Tibial nerve (tissue), 4 donors: Measurements from ENCODE around the gene NFATC2. TPM values are rescaled to one million over a fixed set of nuclear protein-coding genes. Genes with fewer than 3 reads are reported as not detected.
A peak's percentile ranks its signal among the peaks of the same experiment; 100 is the strongest.

ENCODE experiments used
- DNase-seq, 2 donors: peaks; one replicate each; pipeline ENCODE4 v3.0.0-alpha.2; 2019; ENCODE audit warnings: low spot score in 2 of 2
- H3K27ac ChIP-seq, 4 donors: fragments of 200-600 bp; sonication (generic) in 3 of 4; one replicate each; pipeline ENCODE4 v1.5.1; 2017 to 2019; ENCODE audit warnings: mild to moderate bottlenecking in 1 of 4
- H3K27me3 ChIP-seq, 2 donors: fragments of 200-600 bp; sonication (generic) in 1 of 2; one replicate each; pipeline versions ENCODE4 v1.5.1 to v1.6.0; 2017 to 2019
- H3K36me3 ChIP-seq, 3 donors: fragments of 200-600 bp; sonication (generic); one replicate each; pipeline ENCODE4 v1.5.1; 2018 to 2019
- H3K4me1 ChIP-seq, 4 donors: fragments of 200-600 bp; sonication (generic) in 3 of 4; one replicate each; pipeline ENCODE4 v1.5.1; 2017 to 2019
- H3K4me3 ChIP-seq, 4 donors: fragments of 200-600 bp; sonication (generic) in 3 of 4; one replicate each; pipeline ENCODE4 v1.5.1; 2017 to 2019; ENCODE audit warnings: mild to moderate bottlenecking in 1 of 4, moderate library complexity in 1 of 4
- H3K9me3 ChIP-seq, 4 donors: fragments of 200-600 bp; sonication (generic) in 3 of 4; one replicate each; pipeline ENCODE4 v1.5.1; 2017 to 2019
- CTCF ChIP-seq, 5 experiments: fragments of 200-600 bp in 3 of 5; fragments of 450-650 bp in 2 of 5; sonication (generic) in 3 of 5; IDR thresholded peaks; one replicate each; pipeline ENCODE4 v1.5.1; 2016 to 2019; ENCODE audit warnings: antibody characterized with exemption in 5 of 5, mild to moderate bottlenecking in 3 of 5, moderate library complexity in 2 of 5
- EP300 ChIP-seq, 2 donors: sonication (generic); formaldehyde crosslinking; IDR thresholded peaks; one replicate each; pipeline ENCODE4 v1.6.1; 2017; ENCODE audit warnings: antibody characterized with exemption in 2 of 2, mild to moderate bottlenecking in 1 of 2
- POLR2A ChIP-seq, 2 donors: fragments of 450-650 bp; IDR thresholded peaks; one replicate each; pipeline ENCODE4 v1.6.1; 2017; ENCODE audit warnings: antibody characterized with exemption in 2 of 2, mild to moderate bottlenecking in 2 of 2, moderate library complexity in 2 of 2
- WGBS, 2 donors: methylation state at CpG; one replicate each; pipeline ENCODE4 v1.1.5; 2018; 5-methylcytosine and 5-hydroxymethylcytosine counted together
- total RNA-seq, 4 donors: library from RNA; depleted of rRNA; stranded (reverse); fragments of >200 nt; gene quantifications; one replicate each; pipeline ENCODE4 v1.1.0, GENCODE V29; 2016

The NFATC2 gene
- total RNA-seq, 4 donors from 2014 or later: 6.0 to 11.5 (median 7.7) TPM

GRCh38 chr20:51525241-51526105 lies 17.0 kb downstream of the NFATC2 start:
- no peak for DNase-seq
- Histone ChIP-seq H3K9me3 (no peaks in the 10 kb centered on the region), H3K4me1 (peaks cover 0 to 42% (median 5%) of the 10 kb centered on the region in 4 donors), H3K27ac (peak overlapping the region in 3 of 4 donors; percentile 8 to 50 (median 27)), H3K4me3 (peak overlapping the region in 1 of 4 donors; percentile 36), H3K27me3 (no peaks in the 10 kb centered on the region), H3K36me3 (peaks cover 0 to 12% (median 0%) of the 10 kb centered on the region in 3 donors)
- WGBS, 2 donors: 67 to 74% methylated on average over 20 of the region's 20 CpGs
- no peak for TF ChIP-seq CTCF (IDR thresholded peaks at IDR 0.05)
- TF ChIP-seq EP300 (IDR thresholded peaks at IDR 0.05): no peak
- TF ChIP-seq POLR2A (IDR thresholded peaks at IDR 0.05): no peak

DNA sequence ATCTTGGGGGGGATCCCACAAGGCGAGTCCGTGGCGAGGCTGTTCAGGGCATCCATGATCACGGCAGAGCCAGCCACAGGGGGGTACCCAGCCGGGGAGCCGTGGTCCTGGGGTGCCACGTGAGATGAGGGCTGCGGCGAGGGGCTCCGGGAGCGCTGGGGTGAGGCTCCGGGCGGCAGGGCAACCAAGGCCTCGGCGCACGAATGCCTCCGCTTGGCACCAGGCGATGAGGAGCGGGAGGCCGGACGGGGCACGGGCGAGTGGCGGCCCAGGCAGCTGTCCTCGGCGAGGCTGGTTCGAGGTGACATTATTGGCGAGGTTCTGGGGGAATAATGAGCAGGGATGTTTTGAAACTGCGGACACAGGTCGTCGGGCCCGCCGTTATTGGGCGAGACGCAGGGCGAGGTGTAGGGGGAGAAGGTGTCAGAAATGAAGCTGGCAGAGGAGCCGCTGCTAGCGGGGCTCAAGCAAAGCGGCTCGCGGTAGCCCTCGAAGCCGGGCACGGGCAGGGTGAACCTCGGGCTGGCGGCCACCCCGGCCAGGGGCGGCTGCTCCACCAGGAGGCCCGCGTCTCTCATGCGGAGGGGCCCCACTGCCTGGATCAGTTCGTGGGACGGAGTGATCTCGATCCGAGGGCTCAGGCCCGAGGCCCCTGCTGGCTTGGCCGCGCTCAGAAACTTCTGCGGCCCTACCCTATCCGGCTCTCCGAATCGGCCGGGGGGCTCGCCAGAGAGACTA lies 19.1 kb downstream of the NFATC2 start:
- 95 to 97% methylated on average over 62 to 64 of the region's 64 CpGs for WGBS, 2 donors

GRCh38 chr20:51522207-51522606 lies 20.3 kb downstream of the NFATC2 start:
- no peaks in the 10 kb centered on the region for H3K9me3 ChIP-seq
- H3K4me3 ChIP-seq: no peak overlapping the region
- no peak for DNase-seq
- peaks cover 0 to 12% (median 0%) of the 10 kb centered on the region in 3 donors for H3K36me3 ChIP-seq
- H3K4me1 ChIP-seq: peaks cover 0 to 22% (median 0%) of the 10 kb centered on the region in 4 donors
- no peaks in the 10 kb centered on the region for H3K27me3 ChIP-seq
- H3K27ac ChIP-seq: no peak overlapping the region
- TF ChIP-seq POLR2A (IDR thresholded peaks at IDR 0.05) (no peak), EP300 (IDR thresholded peaks at IDR 0.05) (no peak), CTCF (IDR thresholded peaks at IDR 0.05) (no peak)
- WGBS, 2 donors: 90 to 92% methylated on average over 9 of the region's 9 CpGs

More for the DNA sequence above, 19.1 kb downstream of the NFATC2 start:
- no peak overlapping the region for H3K4me3 ChIP-seq
- no peaks in the 10 kb centered on the region for H3K27me3 ChIP-seq
- H3K36me3 ChIP-seq: peaks cover 0 to 12% (median 0%) of the 10 kb centered on the region in 3 donors
- no peak for DNase-seq
- H3K9me3 ChIP-seq: no peaks in the 10 kb centered on the region
- H3K4me1 ChIP-seq: peaks cover 0 to 24% (median 0%) of the 10 kb centered on the region in 4 donors
- TF ChIP-seq CTCF (IDR thresholded peaks at IDR 0.05): no peak
- no peak for TF ChIP-seq POLR2A (IDR thresholded peaks at IDR 0.05)
- no peak for TF ChIP-seq EP300 (IDR thresholded peaks at IDR 0.05)
- H3K27ac ChIP-seq: no peak overlapping the region

DNA sequence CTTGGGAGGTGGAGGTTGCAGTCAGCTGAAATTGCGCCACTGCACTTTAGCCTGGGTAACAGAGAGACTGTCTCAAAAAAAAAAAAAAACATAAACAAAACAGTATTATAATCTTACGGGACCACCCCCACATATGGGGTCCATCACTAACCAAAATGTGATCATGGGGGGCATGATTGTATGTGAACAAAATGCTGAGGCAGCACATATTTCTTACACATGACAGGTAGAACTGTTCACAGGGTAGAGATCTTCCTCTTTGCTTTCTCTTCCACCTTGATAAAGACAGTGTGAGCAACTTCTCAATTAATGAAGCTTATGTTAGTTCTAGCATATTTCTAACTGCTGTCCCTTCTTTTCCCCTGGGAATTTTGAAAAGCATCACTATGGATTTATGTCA lies 24.7 kb downstream of the NFATC2 start:
- no peak for DNase-seq
- Histone ChIP-seq H3K4me1 (no peaks in the 10 kb centered on the region), H3K27me3 (no peaks in the 10 kb centered on the region), H3K4me3 (no peak overlapping the region), H3K36me3 (peaks cover 0 to 38% (median 0%) of the 10 kb centered on the region in 3 donors), H3K9me3 (no peaks in the 10 kb centered on the region), H3K27ac (no peak overlapping the region)
- WGBS, 2 donors: 92 to 96% methylated on average over 2 of the region's 2 CpGs
- TF ChIP-seq POLR2A (IDR thresholded peaks at IDR 0.05): no peak
- no peak for TF ChIP-seq CTCF (IDR thresholded peaks at IDR 0.05)
- no peak for TF ChIP-seq EP300 (IDR thresholded peaks at IDR 0.05)
